Peyer's patch (tissue), 4 donors: ENCODE measurements around the gene SH3PXD2B.

Experiments
- CTCF ChIP-seq, 6 experiments: fragments of 450-650 bp in 4 of 6; fragments of 200-600 bp in 2 of 6; sonication (generic) in 1 of 6; IDR thresholded peaks; one replicate each; pipeline ENCODE4 v1.5.1; 2017 to 2019; ENCODE audit warnings: antibody characterized with exemption in 6 of 6, mild to moderate bottlenecking in 3 of 6, moderate library complexity in 1 of 6
- POLR2A ChIP-seq, 2 donors: fragments of 450-650 bp; IDR thresholded peaks; one replicate each; pipeline ENCODE4 v1.5.1; 2017; ENCODE audit warnings: antibody characterized with exemption in 2 of 2, mild to moderate bottlenecking in 2 of 2, moderate library complexity in 2 of 2

- no peak for TF ChIP-seq POLR2A (IDR thresholded peaks at IDR 0.05)
- peak in 1 of 6 experiments; percentile 5 for TF ChIP-seq CTCF (IDR thresholded peaks at IDR 0.05)
These were observed 64.7 kb downstream of the SH3PXD2B start for GRCh38 chr5:172389578-172390112.
